Suprapubic skin (tissue), 4 donors: Measurements from ENCODE around the gene PGLYRP4. TPM values are rescaled to one million over a fixed set of nuclear protein-coding genes. Genes with fewer than 3 reads are reported as not detected.

Experiments
- DNase-seq, 2 donors: peaks; one replicate each; pipeline ENCODE4 v3.0.0-alpha.2; 2019; ENCODE audit warnings: low spot score in 2 of 2
- H3K27ac ChIP-seq: fragments of 200-600 bp; sonication (generic); one replicate; pipeline ENCODE4 v1.5.1; 2019
- H3K27me3 ChIP-seq: fragments of 200-600 bp; sonication (generic); one replicate; pipeline ENCODE4 v1.5.1; 2019
- H3K36me3 ChIP-seq: fragments of 200-600 bp; sonication (generic); one replicate; pipeline ENCODE4 v1.5.1; 2019
- H3K4me1 ChIP-seq: fragments of 200-600 bp; sonication (generic); one replicate; pipeline ENCODE4 v1.5.1; 2019
- H3K4me3 ChIP-seq: fragments of 200-600 bp; sonication (generic); one replicate; pipeline ENCODE4 v1.5.1; 2019; ENCODE audit warnings: mild to moderate bottlenecking
- H3K9me3 ChIP-seq: fragments of 200-600 bp; sonication (generic); one replicate; pipeline ENCODE4 v1.5.1; 2019
- EP300 ChIP-seq: sonication (generic); formaldehyde crosslinking; IDR thresholded peaks from one replicate; pipeline ENCODE4 v1.6.1; 2017; ENCODE audit warnings: antibody characterized with exemption
- POLR2A ChIP-seq, 2 donors: fragments of 450-650 bp; IDR thresholded peaks; one replicate each; pipeline ENCODE4 v1.6.1; 2017; ENCODE audit warnings: antibody characterized with exemption in 2 of 2, mild to moderate bottlenecking in 2 of 2, moderate library complexity in 2 of 2
- POLR2AphosphoS5 ChIP-seq, 3 donors: sonication (generic); formaldehyde crosslinking; IDR thresholded peaks; one replicate each; pipeline ENCODE4 v1.6.1; 2017; ENCODE audit warnings: antibody characterized with exemption in 3 of 3
- WGBS: methylation state at CpG from one replicate; pipeline ENCODE4 v1.1.5; 2018; 5-methylcytosine and 5-hydroxymethylcytosine counted together
- total RNA-seq, 4 donors: library from RNA; depleted of rRNA; stranded (reverse); fragments of >200 nt; gene quantifications; one replicate each; pipeline ENCODE4 v1.1.0, GENCODE V29; 2016
- TF ChIP-seq, protein P1 (sequence below), 2 donors: fragments of 200-600 bp in 1 of 2; fragments of 450-650 bp in 1 of 2; sonication (generic) in 1 of 2; IDR thresholded peaks; one replicate each; pipeline ENCODE4 v1.5.1; 2016 to 2019; ENCODE audit warnings: antibody characterized with exemption in 2 of 2, mild to moderate bottlenecking in 1 of 2, moderate library complexity in 1 of 2

PGLYRP4 gene, protein sequence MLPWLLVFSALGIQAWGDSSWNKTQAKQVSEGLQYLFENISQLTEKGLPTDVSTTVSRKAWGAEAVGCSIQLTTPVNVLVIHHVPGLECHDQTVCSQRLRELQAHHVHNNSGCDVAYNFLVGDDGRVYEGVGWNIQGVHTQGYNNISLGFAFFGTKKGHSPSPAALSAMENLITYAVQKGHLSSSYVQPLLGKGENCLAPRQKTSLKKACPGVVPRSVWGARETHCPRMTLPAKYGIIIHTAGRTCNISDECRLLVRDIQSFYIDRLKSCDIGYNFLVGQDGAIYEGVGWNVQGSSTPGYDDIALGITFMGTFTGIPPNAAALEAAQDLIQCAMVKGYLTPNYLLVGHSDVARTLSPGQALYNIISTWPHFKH
- 10 to 100 TPM; 13.0 to 35.0 (median 21.2) TPM for total RNA-seq

DNA sequence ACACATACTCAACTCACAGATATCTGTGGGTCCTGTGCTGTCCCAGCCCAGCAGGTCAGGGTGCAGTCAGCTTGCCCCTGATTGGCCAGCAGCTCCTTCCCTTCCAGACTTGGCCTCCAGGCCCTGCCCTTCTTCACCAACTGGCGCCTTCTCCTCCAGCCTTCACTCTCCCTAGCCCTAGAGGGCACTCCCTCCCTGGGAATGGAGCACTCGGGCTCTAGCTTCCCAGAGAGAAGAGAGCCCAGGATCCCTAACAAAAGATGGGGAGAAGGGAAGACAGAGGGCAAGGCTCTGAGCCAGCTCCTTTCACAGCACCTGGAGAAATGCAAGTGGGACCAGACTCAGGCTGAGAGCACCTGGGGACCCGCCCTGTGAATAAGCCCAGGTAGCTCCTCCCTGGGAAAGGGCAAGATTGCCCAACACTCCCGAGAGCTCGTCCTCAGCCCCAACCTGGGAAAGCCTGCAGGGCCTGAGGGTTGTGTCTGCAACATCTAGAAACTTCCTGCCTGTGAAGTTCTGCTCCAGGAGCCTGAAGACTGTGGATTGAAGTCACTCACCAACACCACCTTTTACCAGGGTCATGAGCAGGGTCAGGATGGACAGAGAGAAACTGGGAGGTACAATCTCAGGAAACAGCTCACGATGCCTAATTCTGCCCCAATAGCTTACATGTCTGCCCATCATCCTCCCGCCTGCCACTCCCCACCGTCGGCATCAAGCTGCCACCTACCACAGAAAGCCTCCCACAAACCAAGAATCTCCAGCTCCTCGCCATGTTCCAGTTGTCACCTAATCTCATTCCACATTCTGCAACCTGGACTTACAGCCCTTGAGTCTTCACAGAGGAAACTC, at the start of gene PGLYRP4:
Gene PGLYRP4, minus strand, starts transcription at position 331 of the 852 bp plus-strand sequence. CDS start 909 bp downstream, outside the sequence.
- no peak for TF ChIP-seq EP300
- TF ChIP-seq POLR2A (IDR thresholded peaks at IDR 0.05), result no peak
- TF ChIP-seq, protein P1, sequence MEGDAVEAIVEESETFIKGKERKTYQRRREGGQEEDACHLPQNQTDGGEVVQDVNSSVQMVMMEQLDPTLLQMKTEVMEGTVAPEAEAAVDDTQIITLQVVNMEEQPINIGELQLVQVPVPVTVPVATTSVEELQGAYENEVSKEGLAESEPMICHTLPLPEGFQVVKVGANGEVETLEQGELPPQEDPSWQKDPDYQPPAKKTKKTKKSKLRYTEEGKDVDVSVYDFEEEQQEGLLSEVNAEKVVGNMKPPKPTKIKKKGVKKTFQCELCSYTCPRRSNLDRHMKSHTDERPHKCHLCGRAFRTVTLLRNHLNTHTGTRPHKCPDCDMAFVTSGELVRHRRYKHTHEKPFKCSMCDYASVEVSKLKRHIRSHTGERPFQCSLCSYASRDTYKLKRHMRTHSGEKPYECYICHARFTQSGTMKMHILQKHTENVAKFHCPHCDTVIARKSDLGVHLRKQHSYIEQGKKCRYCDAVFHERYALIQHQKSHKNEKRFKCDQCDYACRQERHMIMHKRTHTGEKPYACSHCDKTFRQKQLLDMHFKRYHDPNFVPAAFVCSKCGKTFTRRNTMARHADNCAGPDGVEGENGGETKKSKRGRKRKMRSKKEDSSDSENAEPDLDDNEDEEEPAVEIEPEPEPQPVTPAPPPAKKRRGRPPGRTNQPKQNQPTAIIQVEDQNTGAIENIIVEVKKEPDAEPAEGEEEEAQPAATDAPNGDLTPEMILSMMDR (IDR thresholded peaks at IDR 0.05), result no peak
- TF ChIP-seq POLR2AphosphoS5 (IDR thresholded peaks at IDR 0.05), result no peak
- H3K27me3 ChIP-seq, result peaks cover 24% of the 10 kb centered on the region
- WGBS, result 39% methylated on average over 9 of the region's 10 CpGs
- DNase-seq, result peak in 1 of 2 donors; percentile 72
- no peak within 1 kb of the TSS for H3K4me3 ChIP-seq
- H3K36me3 ChIP-seq, result no peaks in the 10 kb centered on the region
- H3K9me3 ChIP-seq, result no peaks in the 10 kb centered on the region
- peak within 1 kb of the TSS; percentile 46 for H3K27ac ChIP-seq
- peaks cover 25% of the 10 kb centered on the region for H3K4me1 ChIP-seq

DNA sequence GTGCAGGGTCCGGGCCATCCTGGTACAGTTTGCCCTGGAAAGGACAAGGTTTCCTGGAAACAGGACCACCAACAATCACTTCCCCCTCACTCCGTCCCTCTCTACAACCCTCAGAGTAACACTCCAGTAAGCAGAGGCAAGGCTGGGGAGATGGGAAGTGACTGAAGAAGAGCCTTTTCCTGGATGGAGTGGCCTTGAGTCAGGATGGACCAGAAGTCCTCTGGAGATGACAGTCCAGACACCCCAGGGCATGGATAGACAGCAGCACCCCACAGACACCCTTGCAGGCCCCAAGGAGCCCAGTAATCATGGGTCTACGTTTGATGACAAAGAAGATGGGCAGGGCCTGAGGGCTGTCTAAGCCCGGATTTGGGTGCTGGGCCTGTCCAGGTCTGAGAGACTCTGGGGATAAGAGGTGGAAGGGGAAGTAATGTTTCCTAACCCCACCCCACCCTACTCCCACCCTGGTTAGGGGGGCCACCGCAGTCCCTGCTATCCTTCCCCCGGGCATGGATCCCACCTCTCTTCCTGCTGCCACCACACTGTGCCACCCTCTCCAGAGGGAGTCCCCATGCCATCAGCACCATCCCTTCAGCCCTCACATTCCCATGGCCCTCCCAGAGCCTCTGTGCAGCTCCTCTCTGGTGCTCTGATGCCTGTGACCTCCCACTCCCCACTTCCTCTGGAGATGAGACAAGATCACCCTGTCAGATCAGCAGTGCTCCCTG, 49.4 kb upstream of the PGLYRP4 start:
- DNase-seq, result no peak
- Histone ChIP-seq H3K4me3 (no peak overlapping the region), H3K27me3 (peaks cover 16% of the 10 kb centered on the region), H3K4me1 (peaks cover 15% of the 10 kb centered on the region), H3K36me3 (no peaks in the 10 kb centered on the region), H3K9me3 (no peaks in the 10 kb centered on the region), H3K27ac (no peak overlapping the region)
- TF ChIP-seq, protein P1 (IDR thresholded peaks at IDR 0.05), result no peak
- TF ChIP-seq EP300 (no peak), POLR2A (IDR thresholded peaks at IDR 0.05) (no peak), POLR2AphosphoS5 (IDR thresholded peaks at IDR 0.05) (no peak)
- 86% methylated on average over 6 of the region's 6 CpGs for WGBS

DNA sequence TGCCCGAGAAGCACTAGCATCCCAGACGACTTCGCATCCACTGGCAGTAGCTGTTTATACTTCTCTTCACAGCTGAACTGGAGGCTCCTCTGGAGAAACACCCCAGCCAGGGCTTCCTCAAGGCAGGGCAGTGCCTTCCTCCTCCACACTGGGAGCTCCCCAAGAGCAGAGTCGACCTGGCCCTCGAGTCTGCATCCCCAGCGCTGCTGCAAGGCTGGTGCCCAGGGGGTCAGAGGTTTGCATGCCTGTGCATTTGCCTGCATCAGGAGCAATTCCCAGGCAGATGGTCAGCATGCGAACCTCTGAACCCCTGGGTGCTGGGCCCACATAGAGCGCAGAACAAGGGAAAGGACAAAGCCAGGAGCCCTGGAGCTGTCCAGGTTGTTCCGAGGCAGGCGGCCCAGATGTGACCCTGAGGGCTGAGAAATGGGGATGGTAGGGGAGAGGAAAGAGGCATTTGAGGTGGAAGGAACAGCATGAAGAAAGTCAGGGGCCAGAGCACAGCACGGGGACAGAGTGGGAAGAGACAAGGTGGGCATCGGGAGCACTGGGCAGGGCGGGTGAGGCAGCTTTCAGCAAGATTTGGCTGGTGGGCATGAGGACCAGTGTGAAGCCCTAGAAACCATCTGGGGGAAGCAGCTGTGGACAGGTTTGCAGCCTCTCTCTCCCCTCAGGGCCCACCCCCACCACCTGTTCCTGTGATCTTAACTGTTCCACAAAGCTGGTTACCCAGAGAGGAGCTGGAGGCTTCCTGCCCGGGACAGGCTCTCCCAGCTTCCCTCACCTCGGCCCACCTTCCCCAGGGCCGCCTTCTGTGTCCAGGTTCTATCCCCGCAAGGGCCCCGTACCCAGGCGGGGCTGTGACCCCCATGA, 48.6 kb upstream of the PGLYRP4 start:
- Histone ChIP-seq H3K36me3 (no peaks in the 10 kb centered on the region), H3K27ac (no peak overlapping the region), H3K9me3 (no peaks in the 10 kb centered on the region), H3K4me1 (peaks cover 15% of the 10 kb centered on the region), H3K4me3 (no peak overlapping the region), H3K27me3 (peaks cover 21% of the 10 kb centered on the region)
- no peak for DNase-seq
- TF ChIP-seq, protein P1 (IDR thresholded peaks at IDR 0.05), result no peak
- TF ChIP-seq EP300, result no peak
- TF ChIP-seq POLR2AphosphoS5 (IDR thresholded peaks at IDR 0.05), result no peak
- TF ChIP-seq POLR2A (IDR thresholded peaks at IDR 0.05), result no peak
- 88% methylated on average over 19 of the region's 19 CpGs for WGBS

DNA sequence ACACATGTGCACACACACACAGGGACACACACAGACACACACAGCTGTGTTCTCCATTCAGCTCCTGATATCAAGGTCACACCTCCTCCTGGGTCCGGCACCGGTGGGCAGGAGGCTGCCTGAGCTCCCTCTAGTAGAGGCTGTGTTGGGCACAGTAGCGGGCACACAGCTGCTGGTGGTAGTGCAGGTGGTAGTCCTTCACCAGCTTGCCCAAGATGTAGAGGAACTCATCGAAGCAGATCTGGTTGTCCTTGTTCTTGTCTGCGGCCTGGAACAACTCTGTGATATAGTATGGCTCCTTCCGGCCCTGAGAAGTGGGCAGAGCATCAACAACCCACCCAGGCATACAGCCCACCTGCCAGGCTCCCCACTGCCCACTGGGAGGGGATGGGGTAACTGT, 47.8 kb upstream of the PGLYRP4 start:
- DNase-seq, result no peak
- WGBS, result 94% methylated on average over 3 of the region's 6 CpGs
- peaks cover 16% of the 10 kb centered on the region for H3K4me1 ChIP-seq

More for the DNA sequence above, 47.8 kb upstream of the PGLYRP4 start:
- Histone ChIP-seq H3K9me3 (no peaks in the 10 kb centered on the region), H3K4me3 (no peak overlapping the region), H3K27ac (no peak overlapping the region), H3K27me3 (peaks cover 21% of the 10 kb centered on the region), H3K36me3 (no peaks in the 10 kb centered on the region)
- TF ChIP-seq POLR2A (IDR thresholded peaks at IDR 0.05) (no peak), EP300 (no peak), POLR2AphosphoS5 (IDR thresholded peaks at IDR 0.05) (no peak)
- TF ChIP-seq, protein P1 (IDR thresholded peaks at IDR 0.05), result no peak
